NB4 (cell line): ENCODE measurements around the gene HSP90AB1.
A peak's percentile ranks its signal among the peaks of the same experiment; 100 is the strongest.

Experiments used
- CTCF ChIP-seq: IDR thresholded peaks from one replicate; pipeline ENCODE4 v1.5.1; 2012; ENCODE audit warnings: low read depth, low read length
- POLR2A ChIP-seq: IDR thresholded peaks from 2 replicates; pipeline ENCODE4 v1.6.1; 2011; ENCODE audit warnings: mild to moderate bottlenecking; ENCODE audit not compliant: insufficient read length; ENCODE audit errors: extremely low read depth

DNA sequence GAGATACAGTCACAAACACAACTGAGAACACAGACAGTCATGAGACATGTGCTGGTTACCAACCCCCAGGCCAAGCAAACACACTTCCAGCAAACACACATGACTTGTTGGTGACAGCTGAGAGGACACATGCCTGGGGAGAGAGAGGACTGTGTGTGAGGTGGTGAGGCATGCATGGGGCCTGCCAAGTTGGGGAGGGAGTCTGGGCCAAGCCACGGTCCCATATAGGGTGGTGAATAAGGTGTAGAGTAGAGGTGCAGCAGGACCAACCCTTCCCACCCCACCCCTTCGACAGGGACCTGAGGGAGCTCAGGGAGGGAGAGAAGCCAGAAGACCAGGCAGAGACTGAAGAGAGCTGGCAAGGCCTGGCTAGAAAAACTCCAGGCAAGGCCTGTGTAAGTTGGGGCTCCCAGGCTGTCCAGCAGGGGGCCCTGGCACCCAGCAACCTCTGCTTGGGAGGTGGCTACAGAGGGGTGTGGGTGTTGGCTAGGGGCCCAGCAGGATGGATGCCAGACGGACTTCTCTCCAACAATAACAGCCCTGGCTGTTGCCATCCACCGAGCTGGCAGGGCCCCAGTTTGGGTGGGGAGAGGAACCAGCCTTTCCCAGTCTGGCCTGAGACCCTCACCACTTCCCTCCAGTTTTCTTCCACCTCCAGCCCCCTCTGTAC, 25.5 kb upstream of the HSP90AB1 start:
- TF ChIP-seq POLR2A (no peak), CTCF (peak; percentile 95)
